ENCODE measurements around the gene TFDP2. TPM values are rescaled to one million over a fixed set of nuclear protein-coding genes. Genes with fewer than 3 reads are reported as not detected.

TFDP2 gene
- total RNA-seq, 1 experiment from 2014 or later: 43.2 TPM

DNA sequence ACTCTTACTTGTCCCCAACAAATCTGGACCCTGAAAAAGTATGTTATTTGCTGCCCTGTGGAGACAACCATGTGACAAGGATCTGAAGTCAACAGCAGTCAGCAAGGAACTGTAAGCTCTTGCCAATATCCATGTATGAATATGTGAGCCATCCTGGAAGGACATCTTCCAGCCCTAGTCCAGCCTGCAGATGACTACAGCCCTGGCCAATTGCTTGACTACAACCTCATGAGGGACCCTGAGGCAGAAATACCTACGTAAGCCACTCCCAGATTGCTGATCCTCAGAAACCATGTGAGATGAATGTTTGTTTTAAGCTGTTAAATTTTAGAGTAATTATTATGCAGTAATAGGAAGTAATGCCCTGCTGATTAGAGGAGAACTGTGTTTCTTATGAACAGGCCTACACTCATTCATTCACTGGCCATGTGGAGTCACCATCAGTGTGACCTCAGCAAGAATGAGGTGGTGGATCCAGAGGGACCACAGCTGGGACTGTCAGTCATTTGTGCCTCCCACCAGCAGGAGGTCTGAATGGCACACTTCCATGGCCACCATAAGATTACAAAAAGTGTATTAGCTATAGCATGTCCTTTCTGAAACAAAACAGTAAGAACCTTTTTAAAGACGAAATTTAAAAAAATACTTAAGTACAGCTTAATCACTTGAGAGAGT is 92.6 kb downstream of the TFDP2 start:
- TF ChIP-seq, protein P1, sequence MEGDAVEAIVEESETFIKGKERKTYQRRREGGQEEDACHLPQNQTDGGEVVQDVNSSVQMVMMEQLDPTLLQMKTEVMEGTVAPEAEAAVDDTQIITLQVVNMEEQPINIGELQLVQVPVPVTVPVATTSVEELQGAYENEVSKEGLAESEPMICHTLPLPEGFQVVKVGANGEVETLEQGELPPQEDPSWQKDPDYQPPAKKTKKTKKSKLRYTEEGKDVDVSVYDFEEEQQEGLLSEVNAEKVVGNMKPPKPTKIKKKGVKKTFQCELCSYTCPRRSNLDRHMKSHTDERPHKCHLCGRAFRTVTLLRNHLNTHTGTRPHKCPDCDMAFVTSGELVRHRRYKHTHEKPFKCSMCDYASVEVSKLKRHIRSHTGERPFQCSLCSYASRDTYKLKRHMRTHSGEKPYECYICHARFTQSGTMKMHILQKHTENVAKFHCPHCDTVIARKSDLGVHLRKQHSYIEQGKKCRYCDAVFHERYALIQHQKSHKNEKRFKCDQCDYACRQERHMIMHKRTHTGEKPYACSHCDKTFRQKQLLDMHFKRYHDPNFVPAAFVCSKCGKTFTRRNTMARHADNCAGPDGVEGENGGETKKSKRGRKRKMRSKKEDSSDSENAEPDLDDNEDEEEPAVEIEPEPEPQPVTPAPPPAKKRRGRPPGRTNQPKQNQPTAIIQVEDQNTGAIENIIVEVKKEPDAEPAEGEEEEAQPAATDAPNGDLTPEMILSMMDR (IDR thresholded peaks at IDR 0.05; ENCODE audit: unreplicated experiment): no peak
- no TSS peak for BruUV-seq (replicated peaks)
- Mint-ChIP-seq H3K27me3 (ENCODE audit: insufficient read depth, unreplicated experiment) (no peaks in the 10 kb centered on the region), H3K4me1 (ENCODE audit: insufficient read depth, unreplicated experiment) (no peaks in the 10 kb centered on the region), H3K27ac (ENCODE audit: low read depth, unreplicated experiment) (no peak overlapping the region), H3K36me3 (ENCODE audit: insufficient read depth, unreplicated experiment) (no peaks in the 10 kb centered on the region), H3K9me3 (ENCODE audit: unreplicated experiment) (no peaks in the 10 kb centered on the region), H3K4me3 (ENCODE audit: unreplicated experiment) (no peak overlapping the region)
- ChIA-PET CTCF (no interaction called here), POLR2A (interaction anchor here (0.7 to 1.0 kb wide), 3 partner anchors 9 to 1865 kb away, joined by 3 read pairs; no protein-coding TSS in a partner anchor)
- intact Hi-C loops (cut with micrococcal nuclease): no loop called here
- DNase-seq (ENCODE audit: unreplicated experiment): no peak

DNA sequence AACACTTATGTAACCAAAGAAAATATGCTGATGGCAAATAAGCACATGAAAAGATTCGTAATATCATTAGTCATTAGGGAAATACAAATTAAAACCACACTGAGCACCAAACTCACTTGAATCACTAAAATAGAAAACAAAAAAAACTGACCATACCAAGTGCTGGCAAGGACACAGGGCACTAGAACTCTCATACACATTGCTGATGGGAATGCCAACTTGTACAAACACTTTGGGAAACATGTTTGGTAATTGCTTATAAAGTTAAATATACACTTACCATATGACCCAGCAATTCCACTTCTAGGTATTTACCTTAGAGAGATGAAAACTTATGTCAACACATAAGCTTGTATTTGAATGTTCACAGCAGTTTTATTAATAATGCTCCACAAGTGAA is 95.5 kb downstream of the TFDP2 start:
- ChIA-PET CTCF (no interaction called here), POLR2A (no interaction called here)
- BruUV-seq (replicated peaks): no TSS peak
- no peaks in the 10 kb centered on the region for H3K27me3 Mint-ChIP-seq (ENCODE audit: insufficient read depth, unreplicated experiment)
- TF ChIP-seq, protein P1 (IDR thresholded peaks at IDR 0.05; ENCODE audit: unreplicated experiment): no peak
- intact Hi-C loops (cut with micrococcal nuclease): no loop called here
- H3K27ac Mint-ChIP-seq (ENCODE audit: low read depth, unreplicated experiment): no peak overlapping the region
- no peaks in the 10 kb centered on the region for H3K9me3 Mint-ChIP-seq (ENCODE audit: unreplicated experiment)
- no peak for DNase-seq (ENCODE audit: unreplicated experiment)
- H3K4me1 Mint-ChIP-seq (ENCODE audit: insufficient read depth, unreplicated experiment): no peaks in the 10 kb centered on the region
- no peaks in the 10 kb centered on the region for H3K36me3 Mint-ChIP-seq (ENCODE audit: insufficient read depth, unreplicated experiment)
- H3K4me3 Mint-ChIP-seq (ENCODE audit: unreplicated experiment): no peak overlapping the region

DNA sequence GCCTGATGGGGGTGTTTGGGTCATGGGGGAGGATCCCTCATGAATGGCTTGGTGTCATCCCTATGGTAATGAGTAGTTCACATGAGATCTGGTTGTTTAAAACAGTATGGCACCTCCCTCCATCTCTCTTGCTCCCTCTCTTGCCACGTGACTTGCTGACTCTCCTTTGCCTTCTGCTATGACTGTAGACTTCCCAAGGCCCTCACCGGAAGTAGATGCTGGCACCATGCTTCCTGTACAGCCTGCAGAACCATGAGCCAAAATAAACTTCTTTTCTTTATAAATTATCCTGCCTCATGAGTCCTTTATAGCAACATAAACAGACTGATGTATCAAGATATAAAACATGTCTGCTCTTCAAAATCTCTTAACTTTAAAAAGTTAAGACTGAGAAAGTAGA is 96.1 kb downstream of the TFDP2 start:
- BruUV-seq (replicated peaks): no TSS peak
- DNase-seq (ENCODE audit: unreplicated experiment): no peak
- no peaks in the 10 kb centered on the region for H3K9me3 Mint-ChIP-seq (ENCODE audit: unreplicated experiment)
- ChIA-PET CTCF (interaction anchor here (0.6 kb wide), 1 partner anchor 11 kb away, joined by 3 read pairs; no protein-coding TSS in a partner anchor), POLR2A (no interaction called here)
- H3K4me3 Mint-ChIP-seq (ENCODE audit: unreplicated experiment): no peak overlapping the region
- H3K27me3 Mint-ChIP-seq (ENCODE audit: insufficient read depth, unreplicated experiment): no peaks in the 10 kb centered on the region
- H3K36me3 Mint-ChIP-seq (ENCODE audit: insufficient read depth, unreplicated experiment): peaks cover under 1% of the 10 kb centered on the region
- intact Hi-C loops (cut with micrococcal nuclease): no loop called here
- H3K27ac Mint-ChIP-seq (ENCODE audit: low read depth, unreplicated experiment): no peak overlapping the region
- TF ChIP-seq, protein P1 (IDR thresholded peaks at IDR 0.05; ENCODE audit: unreplicated experiment): no peak
- H3K4me1 Mint-ChIP-seq (ENCODE audit: insufficient read depth, unreplicated experiment): no peaks in the 10 kb centered on the region

DNA sequence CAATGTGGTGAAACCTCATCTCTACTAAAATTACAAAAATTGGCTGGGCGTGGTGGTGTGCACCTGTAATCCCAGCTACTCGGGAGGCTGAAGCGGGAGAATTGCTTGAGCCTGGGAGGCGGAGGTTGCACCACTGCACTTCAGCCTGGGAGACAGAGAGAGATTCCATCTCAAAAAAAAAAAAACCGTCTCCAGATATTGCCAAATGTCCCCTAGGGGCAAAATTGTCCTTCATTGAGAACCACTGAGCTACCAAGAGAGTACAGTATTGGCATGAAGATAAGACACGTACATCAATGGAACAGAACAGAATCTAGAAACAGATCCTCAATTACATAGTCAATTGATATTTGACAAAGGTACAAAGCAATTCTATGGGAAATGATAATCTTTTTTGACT is 98.0 kb downstream of the TFDP2 start:
- peaks cover 4% of the 10 kb centered on the region for H3K36me3 Mint-ChIP-seq (ENCODE audit: insufficient read depth, unreplicated experiment)
- intact Hi-C loops (cut with micrococcal nuclease): no loop called here
- CTCF ChIA-PET: interaction anchor here (0.7 kb wide), 1 partner anchor 795 kb away, joined by 3 read pairs; no protein-coding TSS in a partner anchor
- no peaks in the 10 kb centered on the region for H3K4me1 Mint-ChIP-seq (ENCODE audit: insufficient read depth, unreplicated experiment)
- no peak for DNase-seq (ENCODE audit: unreplicated experiment)
- no peak overlapping the region for H3K4me3 Mint-ChIP-seq (ENCODE audit: unreplicated experiment)
- BruUV-seq (replicated peaks): no TSS peak
- TF ChIP-seq, protein P1 (IDR thresholded peaks at IDR 0.05; ENCODE audit: unreplicated experiment): no peak
- POLR2A ChIA-PET: no interaction called here
- H3K27me3 Mint-ChIP-seq (ENCODE audit: insufficient read depth, unreplicated experiment): no peaks in the 10 kb centered on the region
- H3K27ac Mint-ChIP-seq (ENCODE audit: low read depth, unreplicated experiment): no peak overlapping the region
- H3K9me3 Mint-ChIP-seq (ENCODE audit: unreplicated experiment): no peaks in the 10 kb centered on the region
